Raji (cell line): Measurements from ENCODE around the gene KIF26B.

Source experiments
- POLR2A ChIP-seq: IDR thresholded peaks from 2 replicates; pipeline ENCODE4 v1.6.1; 2011; ENCODE audit warnings: low read depth, low read length, control low read depth; ENCODE audit not compliant: insufficient read depth

The KIF26B gene

DNA sequence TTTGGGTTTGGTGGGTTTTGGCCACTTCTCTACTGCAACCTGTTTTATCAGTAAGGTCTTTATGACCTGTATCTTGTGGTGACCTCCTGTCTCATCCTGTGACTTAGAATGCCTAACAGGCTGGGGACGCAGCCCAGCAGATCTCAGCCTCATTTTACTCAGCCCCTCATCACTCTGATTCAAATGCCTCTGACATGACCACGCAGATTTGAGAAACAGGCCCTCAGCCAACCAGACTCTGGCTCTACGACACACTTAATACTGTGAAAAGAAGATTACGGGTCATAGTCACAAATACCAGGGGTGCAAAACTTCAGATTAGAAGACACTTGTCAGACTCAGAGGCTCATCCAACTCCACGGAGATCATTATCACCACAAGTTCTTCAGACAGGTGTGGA, 28.3 kb upstream of the KIF26B start:
- no peak for TF ChIP-seq POLR2A

DNA sequence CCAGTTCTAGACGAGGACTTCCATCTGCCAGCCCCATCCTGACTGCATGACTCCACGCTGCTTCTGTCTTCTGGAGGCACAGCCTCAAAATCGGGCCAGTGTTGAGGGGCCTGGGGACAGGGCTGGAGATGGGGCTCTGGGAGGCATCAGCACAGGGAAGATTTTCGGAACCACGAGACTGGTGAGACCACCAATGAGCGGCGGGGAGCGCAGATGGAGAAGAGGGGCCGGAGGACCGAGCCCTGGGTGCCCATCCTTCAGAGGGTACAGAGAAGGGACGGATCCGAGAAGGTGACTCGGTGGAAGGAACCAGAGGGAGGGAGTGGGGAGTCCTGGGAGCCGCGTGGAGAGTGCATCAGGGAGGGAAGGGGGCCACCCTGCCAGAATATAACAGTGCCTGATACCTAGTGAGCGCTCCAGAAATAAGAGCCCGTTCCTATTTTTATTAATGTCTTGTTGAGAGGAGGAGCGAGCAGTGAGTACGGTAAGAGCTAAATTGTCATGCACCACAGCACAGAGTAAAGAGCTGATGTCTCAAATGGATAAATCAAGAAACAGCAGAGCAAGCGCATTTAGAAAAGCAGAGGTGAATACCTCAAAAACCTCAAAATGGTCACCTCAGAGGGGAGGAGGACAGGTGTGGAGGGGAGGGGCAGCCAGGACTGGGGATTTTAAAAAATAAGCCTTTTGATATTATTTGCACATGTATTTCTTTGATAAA, 26.2 kb upstream of the KIF26B start:
- TF ChIP-seq POLR2A = no peak

DNA sequence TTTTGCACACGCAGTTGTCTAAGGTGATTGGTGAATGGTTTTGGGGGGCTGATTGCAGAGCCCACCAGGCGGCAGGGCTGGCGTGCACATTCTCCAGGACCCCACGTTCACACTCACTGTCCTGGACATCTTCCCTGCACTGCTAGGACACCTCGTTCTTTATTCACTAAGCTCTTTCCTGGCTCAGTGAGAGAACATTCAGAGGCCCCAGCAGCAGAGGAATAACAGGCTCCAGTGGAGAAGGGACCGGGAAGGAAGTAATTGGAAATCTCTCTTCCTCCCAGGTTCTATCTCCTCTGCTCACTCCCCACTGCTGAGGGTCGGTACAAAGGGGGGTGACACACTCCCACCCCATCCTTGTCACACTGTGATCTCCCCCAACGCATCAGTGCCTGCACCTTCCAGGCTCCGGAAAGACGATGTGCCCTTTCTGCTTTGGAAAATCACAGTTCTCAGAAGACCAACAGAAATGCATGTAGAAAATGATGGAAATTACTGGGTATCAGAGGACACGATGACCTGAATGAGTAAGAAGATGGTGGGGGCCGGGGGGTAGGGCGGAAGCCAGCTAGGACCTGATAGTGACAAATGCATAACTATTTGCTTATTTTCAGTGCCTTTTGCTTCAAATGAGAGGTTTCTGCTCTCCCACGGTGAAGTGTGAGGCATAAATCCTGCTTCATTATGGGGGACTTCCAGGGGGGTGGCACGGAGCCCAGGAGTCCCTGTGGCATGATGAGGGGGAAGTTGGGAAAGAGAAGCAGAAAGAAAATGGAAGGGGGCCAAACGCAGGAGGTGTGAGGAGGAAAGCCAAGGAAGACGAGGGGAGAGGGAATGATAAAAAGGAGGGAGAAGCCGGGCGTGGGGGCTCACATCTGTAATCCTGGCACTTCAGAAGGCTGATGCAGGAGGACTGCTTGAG, 25.2 kb upstream of the KIF26B start:
- no peak for TF ChIP-seq POLR2A

DNA sequence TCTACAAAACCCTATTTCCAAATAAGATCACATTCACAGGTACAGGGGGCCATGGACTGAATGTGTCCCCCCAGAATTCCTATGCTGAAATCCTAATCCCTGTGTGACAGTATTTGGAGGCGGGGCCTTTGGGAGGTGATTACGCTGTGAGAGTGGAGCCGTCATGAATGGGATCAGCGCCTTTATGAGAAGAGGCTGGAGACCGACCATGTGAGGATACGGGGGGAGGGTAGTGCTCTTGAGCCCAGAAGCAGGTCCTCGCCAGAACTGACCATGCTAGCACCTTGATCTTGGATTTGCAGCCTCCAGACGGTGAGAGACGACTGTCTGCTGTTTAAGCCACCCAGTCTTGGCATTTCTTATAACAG, 23.8 kb upstream of the KIF26B start:
- no peak for TF ChIP-seq POLR2A

DNA sequence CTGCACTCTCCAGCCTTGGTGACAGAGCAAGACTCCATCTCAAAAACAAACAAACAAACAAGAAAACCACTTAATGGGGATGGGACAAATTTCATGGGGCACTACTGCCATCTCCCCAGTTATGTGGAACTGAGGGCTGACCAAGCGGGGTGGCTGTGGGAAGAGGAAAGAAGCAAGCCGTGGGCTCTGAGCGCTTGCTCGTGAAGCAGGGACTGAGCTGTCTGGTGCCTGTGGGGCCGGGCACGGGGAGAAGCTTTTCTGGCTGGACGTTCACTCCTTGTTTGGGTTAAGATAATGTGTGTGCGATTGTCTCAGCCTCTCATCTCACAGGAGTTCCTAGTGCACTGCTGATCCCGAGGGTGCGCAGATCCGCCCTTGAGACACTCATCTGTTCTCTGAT, 22.0 kb upstream of the KIF26B start:
- TF ChIP-seq POLR2A = no peak

DNA sequence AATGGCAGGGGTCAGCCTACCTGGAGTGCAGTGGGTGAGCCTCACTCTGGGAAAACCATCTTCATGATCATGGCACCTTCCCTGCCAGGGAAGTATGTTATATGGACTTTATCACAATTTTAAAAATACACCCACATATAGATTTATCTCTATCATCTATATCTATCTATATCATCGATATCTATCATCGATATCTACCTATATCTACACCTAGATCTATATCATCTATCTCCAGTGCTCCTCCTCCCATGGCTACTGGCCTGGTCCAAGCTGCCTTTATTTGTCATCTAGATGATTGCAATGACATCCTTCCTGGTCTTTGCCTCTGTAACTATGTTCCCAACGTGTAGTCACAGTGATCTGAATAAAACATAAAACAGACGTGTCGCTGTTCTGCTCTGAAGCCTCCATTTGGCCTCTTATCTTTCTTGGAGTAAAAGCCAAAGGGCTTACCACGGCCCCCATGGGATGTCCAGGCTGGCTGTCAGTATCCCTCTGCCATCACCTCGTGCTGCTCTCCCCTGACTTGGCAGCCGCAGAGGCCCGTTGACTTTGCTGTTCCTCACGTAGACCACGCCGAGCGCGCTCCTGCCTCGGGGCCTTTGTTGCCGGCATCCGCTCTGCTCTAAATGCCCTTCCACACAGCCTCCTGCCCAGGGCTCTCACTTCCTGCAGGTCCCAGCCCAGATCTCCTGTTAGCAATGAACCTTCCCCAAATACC, 20.6 kb upstream of the KIF26B start:
- no peak for TF ChIP-seq POLR2A

DNA sequence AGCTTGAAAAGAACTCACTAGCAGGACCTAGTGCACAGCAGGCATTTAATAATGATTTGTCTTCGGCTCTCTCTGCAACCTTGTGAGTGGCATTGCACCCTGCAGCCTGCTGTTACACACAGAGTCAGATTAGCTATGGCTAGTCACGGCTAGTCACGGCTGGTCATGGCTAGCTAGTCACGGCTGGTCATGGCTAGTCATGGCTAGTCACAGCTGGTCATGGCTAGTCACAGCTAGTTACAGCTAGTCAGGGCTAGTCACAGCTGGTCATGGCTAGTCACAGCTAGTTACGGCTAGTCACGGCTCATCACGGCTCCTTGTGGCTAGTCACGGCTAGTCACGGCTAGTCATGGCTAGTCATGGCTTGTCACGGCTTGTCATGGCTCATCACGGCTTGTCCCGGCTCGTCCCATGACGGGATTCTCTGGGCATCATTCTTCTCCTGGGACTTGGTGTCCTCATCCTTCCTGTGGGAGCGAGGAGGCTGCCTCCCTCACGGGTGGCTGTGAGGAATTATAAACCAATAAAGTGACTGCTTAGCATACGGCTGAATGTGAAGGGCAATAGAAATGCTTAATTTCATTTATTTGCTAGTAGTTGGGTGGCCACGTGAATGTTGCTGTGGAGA, 12.5 kb upstream of the KIF26B start:
- no peak for TF ChIP-seq POLR2A

DNA sequence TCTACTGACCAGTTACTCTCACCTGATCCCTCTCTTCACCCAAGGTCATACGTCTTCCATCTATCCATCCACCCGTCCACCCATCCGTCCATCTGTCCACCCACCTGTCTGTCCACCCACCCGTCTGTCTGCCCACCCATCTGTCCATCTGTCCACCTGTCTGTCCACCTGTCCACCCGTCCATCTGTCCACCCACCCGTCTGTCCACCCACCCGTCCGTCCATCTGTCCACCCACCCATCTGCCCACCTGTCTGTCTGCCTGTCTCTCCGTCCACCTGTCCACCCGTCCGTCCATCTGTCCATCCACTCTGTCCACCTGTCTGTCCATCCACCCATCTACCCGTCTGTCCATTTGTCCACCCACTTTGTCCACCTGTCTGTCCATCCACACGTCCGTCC, 11.8 kb upstream of the KIF26B start:
- no peak for TF ChIP-seq POLR2A

DNA sequence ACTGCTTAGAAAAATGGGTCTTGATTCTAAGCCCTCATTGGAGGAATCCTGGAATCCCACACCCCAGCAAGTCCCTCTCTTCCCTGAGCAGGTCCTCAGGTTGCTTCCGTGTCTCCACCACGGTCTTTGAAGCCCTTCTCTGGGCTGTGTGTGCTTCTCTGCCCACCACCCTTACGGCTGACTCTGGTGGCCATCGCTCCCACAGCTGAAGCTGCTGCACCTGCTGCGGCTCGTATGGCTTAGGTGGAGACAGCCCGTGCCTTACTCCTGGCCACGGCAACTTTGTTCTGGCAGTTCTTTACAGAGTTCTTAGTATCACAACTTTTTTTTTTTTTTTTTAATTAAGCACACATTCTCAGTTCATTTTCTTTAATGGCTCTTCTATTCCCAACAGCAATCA, 10.9 kb upstream of the KIF26B start:
- TF ChIP-seq POLR2A = no peak

DNA sequence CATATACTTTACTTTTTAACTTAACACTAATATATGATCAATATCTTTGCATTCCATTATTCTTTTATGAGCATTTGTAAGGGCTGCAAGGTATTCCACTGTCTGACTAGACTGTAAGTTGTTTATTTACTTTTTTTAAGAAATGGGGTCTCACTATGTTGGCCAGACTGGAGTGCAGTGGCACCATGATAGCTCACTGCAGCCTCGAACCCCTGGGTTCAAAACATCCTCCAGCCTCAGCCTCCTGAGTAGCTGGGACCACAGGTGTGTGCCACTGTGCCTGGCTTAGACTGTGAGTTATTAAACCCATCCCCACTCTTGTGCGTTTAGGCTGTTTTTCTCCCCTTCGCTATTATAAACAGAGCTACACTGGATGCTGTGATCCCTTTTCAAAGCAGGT, 6.7 kb upstream of the KIF26B start:
- TF ChIP-seq POLR2A = no peak

DNA sequence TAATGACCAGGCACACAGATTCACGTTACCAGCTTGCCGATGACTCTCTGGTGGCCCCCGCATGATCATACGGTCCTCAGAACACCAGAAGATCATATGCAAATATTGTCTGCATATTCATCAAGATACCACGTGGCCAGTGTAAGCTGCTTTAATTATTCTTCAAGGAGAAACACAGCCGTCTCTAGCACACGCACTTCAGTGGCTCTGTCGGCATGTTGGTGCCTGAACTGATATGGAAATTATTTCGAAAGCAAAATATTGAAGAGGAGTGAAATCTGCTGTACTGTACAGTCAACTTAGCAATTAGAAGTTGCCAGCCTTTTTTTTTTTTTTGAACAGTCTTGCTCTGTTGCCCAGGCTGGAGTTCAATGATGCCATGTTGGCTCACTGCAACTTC, 5.9 kb upstream of the KIF26B start:
- no peak for TF ChIP-seq POLR2A

DNA sequence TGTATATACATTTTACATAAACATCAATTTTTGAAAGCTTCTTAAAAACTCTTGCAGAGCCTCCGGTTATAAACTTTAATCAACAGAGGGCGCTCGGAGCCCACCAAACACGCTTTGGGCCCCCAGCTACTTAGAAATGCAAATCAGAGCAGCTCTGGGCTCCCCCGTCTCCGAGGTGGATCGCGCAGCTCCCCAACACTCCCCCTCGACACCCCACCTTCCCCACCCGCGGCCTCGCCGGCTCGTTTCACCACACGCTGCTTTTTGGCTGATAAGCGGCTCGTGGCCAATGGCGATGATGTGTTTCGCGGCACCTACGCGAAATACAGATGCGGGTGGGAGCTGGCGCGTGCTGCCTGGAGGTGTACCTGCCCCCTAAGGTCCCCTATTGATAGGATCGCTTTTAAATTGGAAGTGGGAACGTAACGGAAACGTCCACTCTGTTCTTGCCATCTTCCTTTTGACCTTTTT, 1.7 kb upstream of the KIF26B start:
- no peak for TF ChIP-seq POLR2A

DNA sequence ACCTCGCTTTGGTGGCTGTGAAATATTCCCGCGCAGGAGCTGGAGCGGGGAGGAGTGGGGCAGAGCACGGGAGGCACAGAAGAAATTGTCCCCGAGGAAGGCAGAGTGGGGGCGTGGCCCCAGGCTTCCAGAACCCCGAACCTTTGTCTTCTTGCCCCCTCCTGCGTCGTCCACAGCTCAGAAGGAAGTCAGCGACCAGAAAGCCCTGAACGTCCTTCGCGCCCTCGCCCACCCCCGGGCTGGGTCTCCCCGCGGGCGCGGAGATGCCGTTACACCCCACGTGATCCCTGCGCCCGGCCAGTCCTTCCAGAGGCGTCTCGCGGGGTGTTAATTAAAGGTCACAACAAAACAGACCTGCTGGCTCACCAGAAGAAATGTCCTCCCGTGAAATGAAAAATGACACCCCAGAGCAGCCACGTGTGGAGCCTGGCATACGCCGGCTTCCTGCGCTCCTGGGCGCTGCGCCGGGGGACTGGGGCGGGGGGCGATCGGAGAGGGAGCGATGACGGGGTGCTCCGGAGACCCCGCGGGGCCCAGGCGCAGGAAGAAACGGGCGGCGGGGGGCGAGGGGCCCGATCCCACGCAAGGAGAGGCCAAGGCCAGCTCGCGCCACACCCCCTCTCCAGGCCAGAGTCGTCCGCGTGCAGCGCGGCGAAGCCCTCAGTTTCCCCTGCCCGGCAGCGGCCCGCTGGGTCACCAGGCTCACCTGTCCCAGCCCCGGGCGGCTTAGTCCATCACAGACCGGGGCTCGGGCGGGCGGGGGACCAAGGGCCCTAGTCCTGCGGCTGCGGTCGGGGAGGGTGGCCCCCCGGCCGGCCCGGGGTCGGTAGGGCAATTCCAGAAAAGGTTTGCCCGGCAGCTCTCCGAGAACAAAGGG, 995 bp upstream of the KIF26B start:
- TF ChIP-seq POLR2A = no peak
